ENCODE data around the gene U2SURP.

U2SURP gene

DNA sequence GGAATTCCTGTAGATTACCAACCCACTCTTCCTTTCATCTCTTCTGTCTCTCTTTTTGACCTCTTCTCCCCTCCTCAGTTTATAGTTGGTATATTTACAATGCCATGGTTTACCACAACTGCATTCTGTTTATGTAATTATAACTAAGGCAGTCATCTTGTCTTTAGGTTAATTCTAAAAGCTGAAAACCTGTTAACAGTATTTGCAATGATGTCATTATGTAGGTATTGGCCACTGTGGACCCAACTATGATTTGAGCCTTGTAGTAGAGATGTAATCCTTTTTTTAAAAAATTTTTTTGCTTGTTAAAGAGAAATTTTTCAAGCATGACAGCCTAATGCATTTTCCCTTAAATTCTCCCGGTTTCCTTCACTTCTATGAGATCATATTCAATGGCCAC lies 87.5 kb downstream of the U2SURP start:
- Histone ChIP-seq H3K4me1 (ENCODE audit: low read depth, poor library complexity, severe bottlenecking) (peaks cover 13% of the 10 kb centered on the region), H3K36me3 (ENCODE audit: insufficient read depth) (no peaks in the 10 kb centered on the region), H3K4me2 (no peak overlapping the region), H2AFZ (ENCODE audit: low read depth) (no peak overlapping the region), H3K79me2 (ENCODE audit: insufficient read depth, low read depth) (no peaks in the 10 kb centered on the region), H3K4me3 (IDR thresholded peaks at IDR 0.05; ENCODE audit: insufficient read depth, low read depth, low read length) (no peak overlapping the region), H4K20me1 (ENCODE audit: insufficient read depth) (no peaks in the 10 kb centered on the region), H3K9ac (no peak overlapping the region), H3K27ac (no peak overlapping the region), H3K27me3 (ENCODE audit: insufficient read depth, low read depth) (no peaks in the 10 kb centered on the region)
- TF ChIP-seq, protein P1, sequence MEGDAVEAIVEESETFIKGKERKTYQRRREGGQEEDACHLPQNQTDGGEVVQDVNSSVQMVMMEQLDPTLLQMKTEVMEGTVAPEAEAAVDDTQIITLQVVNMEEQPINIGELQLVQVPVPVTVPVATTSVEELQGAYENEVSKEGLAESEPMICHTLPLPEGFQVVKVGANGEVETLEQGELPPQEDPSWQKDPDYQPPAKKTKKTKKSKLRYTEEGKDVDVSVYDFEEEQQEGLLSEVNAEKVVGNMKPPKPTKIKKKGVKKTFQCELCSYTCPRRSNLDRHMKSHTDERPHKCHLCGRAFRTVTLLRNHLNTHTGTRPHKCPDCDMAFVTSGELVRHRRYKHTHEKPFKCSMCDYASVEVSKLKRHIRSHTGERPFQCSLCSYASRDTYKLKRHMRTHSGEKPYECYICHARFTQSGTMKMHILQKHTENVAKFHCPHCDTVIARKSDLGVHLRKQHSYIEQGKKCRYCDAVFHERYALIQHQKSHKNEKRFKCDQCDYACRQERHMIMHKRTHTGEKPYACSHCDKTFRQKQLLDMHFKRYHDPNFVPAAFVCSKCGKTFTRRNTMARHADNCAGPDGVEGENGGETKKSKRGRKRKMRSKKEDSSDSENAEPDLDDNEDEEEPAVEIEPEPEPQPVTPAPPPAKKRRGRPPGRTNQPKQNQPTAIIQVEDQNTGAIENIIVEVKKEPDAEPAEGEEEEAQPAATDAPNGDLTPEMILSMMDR (conservative IDR thresholded peaks at IDR 0.05; ENCODE audit: low read depth, low read length), result no peak

DNA sequence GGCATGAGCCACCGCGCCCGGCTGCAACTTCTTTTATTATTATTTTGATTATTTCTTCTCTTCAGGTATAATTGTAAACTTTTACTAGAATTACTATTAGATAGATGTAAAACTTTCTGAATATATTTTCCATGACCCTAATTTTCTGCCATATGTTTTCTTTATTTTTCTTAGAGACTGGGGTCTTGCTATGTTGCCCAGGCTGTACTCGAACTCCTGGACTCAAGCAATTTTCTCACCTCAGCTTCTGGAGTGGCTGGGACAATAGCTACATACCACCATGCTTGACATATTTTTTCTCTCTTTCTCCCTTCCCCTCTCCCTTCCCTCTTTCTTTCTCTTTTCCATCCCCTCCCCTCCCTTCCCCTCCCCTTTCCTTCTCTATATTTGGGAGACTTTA lies 88.6 kb downstream of the U2SURP start:
- TF ChIP-seq, protein P1 (conservative IDR thresholded peaks at IDR 0.05; ENCODE audit: low read depth, low read length), result no peak
- Histone ChIP-seq H3K79me2 (ENCODE audit: insufficient read depth, low read depth) (no peaks in the 10 kb centered on the region), H3K4me2 (no peak overlapping the region), H3K27me3 (ENCODE audit: insufficient read depth, low read depth) (no peaks in the 10 kb centered on the region), H2AFZ (ENCODE audit: low read depth) (no peak overlapping the region), H3K27ac (no peak overlapping the region), H3K4me3 (IDR thresholded peaks at IDR 0.05; ENCODE audit: insufficient read depth, low read depth, low read length) (no peak overlapping the region), H4K20me1 (ENCODE audit: insufficient read depth) (no peaks in the 10 kb centered on the region), H3K36me3 (ENCODE audit: insufficient read depth) (no peaks in the 10 kb centered on the region), H3K9ac (no peak overlapping the region), H3K4me1 (ENCODE audit: low read depth, poor library complexity, severe bottlenecking) (peaks cover 13% of the 10 kb centered on the region)

DNA sequence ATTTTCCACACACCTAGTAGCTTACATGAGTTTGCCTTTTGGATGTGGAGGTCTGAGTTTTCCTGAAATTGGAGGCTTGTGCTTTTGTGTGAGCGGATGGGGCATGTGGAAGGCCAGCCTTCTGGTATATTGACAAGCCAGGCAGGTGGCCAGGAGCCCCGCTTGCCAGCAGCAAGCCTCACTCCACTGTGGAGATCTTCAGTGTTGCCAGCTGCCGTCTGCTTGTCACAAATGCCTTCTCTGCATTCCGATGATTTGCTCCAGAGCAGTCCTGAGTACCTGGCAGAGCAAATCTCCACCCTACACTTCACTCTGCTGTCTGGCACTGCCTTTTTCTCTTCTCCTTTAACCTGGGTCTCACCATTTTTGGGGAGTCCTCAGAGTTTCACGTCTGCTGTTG lies 89.1 kb downstream of the U2SURP start:
- Histone ChIP-seq H2AFZ (ENCODE audit: low read depth) (no peak overlapping the region), H3K79me2 (ENCODE audit: insufficient read depth, low read depth) (no peaks in the 10 kb centered on the region), H3K27ac (no peak overlapping the region), H3K36me3 (ENCODE audit: insufficient read depth) (no peaks in the 10 kb centered on the region), H4K20me1 (ENCODE audit: insufficient read depth) (no peaks in the 10 kb centered on the region), H3K4me3 (IDR thresholded peaks at IDR 0.05; ENCODE audit: insufficient read depth, low read depth, low read length) (no peak overlapping the region), H3K27me3 (ENCODE audit: insufficient read depth, low read depth) (no peaks in the 10 kb centered on the region), H3K9ac (no peak overlapping the region), H3K4me2 (no peak overlapping the region), H3K4me1 (ENCODE audit: low read depth, poor library complexity, severe bottlenecking) (peaks cover 13% of the 10 kb centered on the region)
- TF ChIP-seq, protein P1 (conservative IDR thresholded peaks at IDR 0.05; ENCODE audit: low read depth, low read length), result no peak

DNA sequence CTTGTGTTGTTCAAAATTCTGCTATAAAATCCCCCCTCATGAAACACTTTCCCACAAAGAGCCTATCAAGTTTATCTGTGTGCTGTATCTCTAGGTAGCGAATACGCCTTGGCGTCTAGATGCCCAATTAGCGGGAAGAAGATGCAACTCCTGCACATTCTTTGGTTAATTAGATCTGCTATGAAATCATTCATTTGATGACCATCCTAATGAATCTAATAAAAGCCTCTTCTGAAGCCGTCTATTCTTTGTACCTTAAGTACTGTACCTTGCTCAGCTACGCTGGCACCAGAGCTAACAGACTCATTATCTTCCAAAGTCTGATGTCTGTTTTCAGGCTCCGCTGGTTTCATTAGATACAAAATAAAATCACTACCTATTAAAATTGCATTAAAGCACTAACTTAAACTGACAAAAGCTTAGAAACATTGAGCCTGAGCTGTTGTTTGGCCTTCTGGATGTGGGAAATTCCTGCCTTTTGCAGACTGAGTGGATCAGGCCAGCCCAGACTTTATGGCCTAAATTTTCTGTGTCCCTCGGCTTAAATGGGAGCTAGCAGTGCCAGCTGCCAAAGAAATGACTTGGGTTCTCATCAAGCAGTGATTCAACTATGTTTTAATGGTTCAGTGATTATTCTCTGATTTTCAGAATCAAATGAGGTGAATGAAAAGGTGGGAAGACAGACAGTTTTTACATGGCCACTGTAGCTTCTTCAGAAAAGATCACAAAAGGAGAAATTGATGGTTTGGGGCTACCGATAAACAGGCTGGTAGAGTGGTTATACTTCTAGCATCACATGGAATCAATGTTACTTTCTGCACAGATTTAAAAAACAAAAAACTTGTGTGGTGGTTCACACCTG lies 89.8 kb downstream of the U2SURP start:
- Histone ChIP-seq H3K4me2 (no peak overlapping the region), H3K4me3 (IDR thresholded peaks at IDR 0.05; ENCODE audit: insufficient read depth, low read depth, low read length) (no peak overlapping the region), H3K4me1 (ENCODE audit: low read depth, poor library complexity, severe bottlenecking) (peaks cover 13% of the 10 kb centered on the region), H4K20me1 (ENCODE audit: insufficient read depth) (no peaks in the 10 kb centered on the region), H3K79me2 (ENCODE audit: insufficient read depth, low read depth) (no peaks in the 10 kb centered on the region), H3K36me3 (ENCODE audit: insufficient read depth) (no peaks in the 10 kb centered on the region), H3K27ac (no peak overlapping the region), H2AFZ (ENCODE audit: low read depth) (no peak overlapping the region), H3K9ac (no peak overlapping the region), H3K27me3 (ENCODE audit: insufficient read depth, low read depth) (no peaks in the 10 kb centered on the region)
- TF ChIP-seq, protein P1 (conservative IDR thresholded peaks at IDR 0.05; ENCODE audit: low read depth, low read length), result no peak
